SK-N-SH treated with all-trans-retinoic acid at 6 μM for 48 hours (cell line): ENCODE data around the gene MYH9.

Experiments
- ARNTL ChIP-seq: fragments of 450-650 bp; formaldehyde crosslinking; IDR thresholded peaks from 2 replicates; pipeline ENCODE4 v1.5.0; 2020; ENCODE audit warnings: low read depth, mild to moderate bottlenecking, moderate library complexity, borderline replicate concordance
- BACH2 ChIP-seq: fragments of 250-450 bp; sonication (Bioruptor Pico); IDR thresholded peaks from 2 replicates; pipeline ENCODE4 v1.9.0; 2021; ENCODE audit warnings: mild to moderate bottlenecking, borderline replicate concordance
- TOX ChIP-seq: fragments of 250-450 bp; sonication (Bioruptor Pico); IDR thresholded peaks from 2 replicates; pipeline ENCODE4 v1.8.0; 2021; ENCODE audit warnings: mild to moderate bottlenecking, moderate library complexity, borderline replicate concordance
- ZNF565 ChIP-seq: fragments of 450-650 bp; formaldehyde crosslinking; conservative IDR thresholded peaks from 2 replicates; pipeline ENCODE4 v1.5.0; 2020; ENCODE audit warnings: low read depth, mild to moderate bottlenecking, moderate library complexity
- ZNF8 ChIP-seq: fragments of 450-650 bp; formaldehyde crosslinking; IDR thresholded peaks from 2 replicates; pipeline ENCODE4 v1.5.0; 2020; ENCODE audit warnings: mild to moderate bottlenecking, moderate library complexity
- TF ChIP-seq, protein P1 (sequence below): fragments of 250-450 bp; sonication (Bioruptor Pico); IDR thresholded peaks from 2 replicates; pipeline ENCODE4 v1.5.1; 2020; ENCODE audit warnings: low read depth, mild to moderate bottlenecking, moderate library complexity
- TF ChIP-seq, protein P2 (sequence below): fragments of 250-450 bp; sonication (Bioruptor Pico); IDR thresholded peaks from 2 replicates; pipeline ENCODE4 v1.5.1; 2021; ENCODE audit warnings: mild to moderate bottlenecking, moderate library complexity

DNA sequence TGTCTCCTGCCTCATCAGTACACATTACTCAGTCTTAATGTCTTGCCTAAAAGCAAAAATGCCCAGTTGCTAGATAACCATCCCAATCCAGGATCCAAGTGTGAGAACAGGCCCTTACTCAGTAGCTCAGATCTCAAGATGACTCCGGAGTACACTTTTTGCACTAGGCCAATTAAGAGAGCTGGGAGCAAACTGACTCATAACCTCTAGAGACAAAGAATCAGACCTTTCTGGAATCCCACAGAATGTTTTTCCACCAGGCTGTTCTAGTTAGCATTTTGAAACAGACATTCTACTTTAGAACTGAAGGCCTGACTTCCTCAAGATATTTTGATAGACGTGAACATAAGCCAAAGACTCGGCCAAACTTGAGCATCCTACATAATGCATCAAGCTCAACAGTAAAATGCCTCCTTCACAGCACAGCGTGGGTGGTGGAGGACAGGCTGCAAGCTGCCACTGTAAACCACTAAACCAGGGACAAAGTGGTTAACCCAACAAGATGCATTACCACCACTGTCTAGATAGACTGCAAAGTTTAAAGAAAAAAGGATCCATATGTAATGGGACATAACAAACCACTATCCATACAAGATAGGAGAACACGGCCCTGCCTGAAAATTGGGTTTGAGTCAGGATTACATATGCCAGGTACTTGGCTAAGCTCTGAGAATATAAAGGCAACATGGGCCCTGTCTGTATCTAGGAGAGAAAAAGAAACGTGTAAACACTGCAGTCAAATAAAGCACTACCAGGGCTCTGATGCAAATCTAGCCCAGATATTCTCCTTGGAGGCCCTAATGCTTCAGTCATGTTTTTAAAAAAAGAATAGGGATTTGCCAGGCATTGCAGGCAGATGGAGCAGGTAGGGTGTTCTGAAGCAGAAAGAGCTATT, 48.3 kb downstream of the MYH9 start:
- TF ChIP-seq ARNTL = no peak
- TF ChIP-seq BACH2 = no peak
- no peak for TF ChIP-seq ZNF8 (CRISPR knock-in tag)
- no peak for TF ChIP-seq TOX (CRISPR knock-in tag)
- TF ChIP-seq, protein P1, sequence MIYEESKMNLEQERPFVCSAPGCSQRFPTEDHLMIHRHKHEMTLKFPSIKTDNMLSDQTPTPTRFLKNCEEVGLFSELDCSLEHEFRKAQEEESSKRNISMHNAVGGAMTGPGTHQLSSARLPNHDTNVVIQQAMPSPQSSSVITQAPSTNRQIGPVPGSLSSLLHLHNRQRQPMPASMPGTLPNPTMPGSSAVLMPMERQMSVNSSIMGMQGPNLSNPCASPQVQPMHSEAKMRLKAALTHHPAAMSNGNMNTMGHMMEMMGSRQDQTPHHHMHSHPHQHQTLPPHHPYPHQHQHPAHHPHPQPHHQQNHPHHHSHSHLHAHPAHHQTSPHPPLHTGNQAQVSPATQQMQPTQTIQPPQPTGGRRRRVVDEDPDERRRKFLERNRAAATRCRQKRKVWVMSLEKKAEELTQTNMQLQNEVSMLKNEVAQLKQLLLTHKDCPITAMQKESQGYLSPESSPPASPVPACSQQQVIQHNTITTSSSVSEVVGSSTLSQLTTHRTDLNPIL (CRISPR knock-in tag) = no peak
- TF ChIP-seq ZNF565 (CRISPR knock-in tag) = no peak
- TF ChIP-seq, protein P2, sequence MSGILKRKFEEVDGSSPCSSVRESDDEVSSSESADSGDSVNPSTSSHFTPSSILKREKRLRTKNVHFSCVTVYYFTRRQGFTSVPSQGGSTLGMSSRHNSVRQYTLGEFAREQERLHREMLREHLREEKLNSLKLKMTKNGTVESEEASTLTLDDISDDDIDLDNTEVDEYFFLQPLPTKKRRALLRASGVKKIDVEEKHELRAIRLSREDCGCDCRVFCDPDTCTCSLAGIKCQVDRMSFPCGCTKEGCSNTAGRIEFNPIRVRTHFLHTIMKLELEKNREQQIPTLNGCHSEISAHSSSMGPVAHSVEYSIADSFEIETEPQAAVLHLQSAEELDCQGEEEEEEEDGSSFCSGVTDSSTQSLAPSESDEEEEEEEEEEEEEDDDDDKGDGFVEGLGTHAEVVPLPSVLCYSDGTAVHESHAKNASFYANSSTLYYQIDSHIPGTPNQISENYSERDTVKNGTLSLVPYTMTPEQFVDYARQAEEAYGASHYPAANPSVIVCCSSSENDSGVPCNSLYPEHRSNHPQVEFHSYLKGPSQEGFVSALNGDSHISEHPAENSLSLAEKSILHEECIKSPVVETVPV = no peak
